ENCODE results near the gene TUBA8.
A peak's percentile ranks its signal among the peaks of the same experiment; 100 is the strongest.

Gene TUBA8

DNA sequence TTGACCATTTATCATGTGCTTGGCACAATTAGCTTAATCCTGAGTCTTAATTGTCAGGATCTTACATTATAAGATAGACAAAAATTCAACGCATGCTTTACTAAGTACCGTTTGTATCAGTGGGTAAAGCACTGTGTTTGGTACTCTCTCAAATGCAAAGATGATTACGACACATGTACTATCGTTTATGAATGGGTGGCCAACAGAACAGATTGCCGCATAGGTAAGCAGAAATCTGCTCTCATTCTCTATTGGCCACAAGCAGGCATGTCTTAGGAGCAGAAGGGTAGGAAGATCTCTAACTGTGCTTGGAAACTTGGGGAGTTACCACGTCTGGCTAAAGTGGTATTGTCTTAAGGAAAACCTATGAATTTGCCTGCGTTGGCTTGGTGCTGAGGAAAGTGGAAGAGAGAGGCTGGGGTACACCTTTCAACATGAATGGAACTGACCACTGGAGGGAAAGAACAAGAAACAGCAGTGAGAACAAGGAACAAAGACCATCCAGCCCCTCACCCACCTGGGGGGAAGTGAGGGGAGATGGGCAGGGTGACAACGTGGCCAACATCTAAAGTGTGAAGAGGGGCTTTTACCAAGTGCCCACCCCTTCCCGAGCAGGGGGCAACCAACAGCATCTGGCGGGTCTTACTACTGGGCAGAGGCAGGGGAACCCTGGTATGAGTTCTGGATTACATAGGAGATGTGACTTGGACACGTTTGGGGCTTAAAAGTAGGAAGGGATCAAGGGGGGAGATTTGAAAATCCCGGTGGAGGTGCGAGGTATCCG is 1.0 kb upstream of the TUBA8 start:
- H3K4me3 ChIP-seq (ENCODE audit: low read length), result peak overlapping the region; percentile 51
- no peak for DNase-seq (ENCODE audit: low read depth)
- TF ChIP-seq CTCF (conservative IDR thresholded peaks at IDR 0.05; ENCODE audit: low read depth, low read length), result no peak

GRCh38 chr22:18110954-18111758 is 547 bp downstream of the TUBA8 start:
- peak overlapping the region; percentile 51 for H3K4me3 ChIP-seq (ENCODE audit: low read length)
- no peak for DNase-seq (ENCODE audit: low read depth)
- no peak for TF ChIP-seq CTCF (conservative IDR thresholded peaks at IDR 0.05; ENCODE audit: low read depth, low read length)

- H3K4me3 ChIP-seq (ENCODE audit: low read length), result no peak overlapping the region
- no peak for TF ChIP-seq CTCF (conservative IDR thresholded peaks at IDR 0.05; ENCODE audit: low read depth, low read length)
- no peak for DNase-seq (ENCODE audit: low read depth)
Measured at GRCh38 chr22:18111759-18112330, 1.2 kb downstream of the TUBA8 start.

- no peak overlapping the region for H3K4me3 ChIP-seq (ENCODE audit: low read length)
- DNase-seq (ENCODE audit: low read depth), result no peak
- TF ChIP-seq CTCF (conservative IDR thresholded peaks at IDR 0.05; ENCODE audit: low read depth, low read length), result no peak
Measured at GRCh38 chr22:18112440-18112839, 1.8 kb downstream of the TUBA8 start.

DNA sequence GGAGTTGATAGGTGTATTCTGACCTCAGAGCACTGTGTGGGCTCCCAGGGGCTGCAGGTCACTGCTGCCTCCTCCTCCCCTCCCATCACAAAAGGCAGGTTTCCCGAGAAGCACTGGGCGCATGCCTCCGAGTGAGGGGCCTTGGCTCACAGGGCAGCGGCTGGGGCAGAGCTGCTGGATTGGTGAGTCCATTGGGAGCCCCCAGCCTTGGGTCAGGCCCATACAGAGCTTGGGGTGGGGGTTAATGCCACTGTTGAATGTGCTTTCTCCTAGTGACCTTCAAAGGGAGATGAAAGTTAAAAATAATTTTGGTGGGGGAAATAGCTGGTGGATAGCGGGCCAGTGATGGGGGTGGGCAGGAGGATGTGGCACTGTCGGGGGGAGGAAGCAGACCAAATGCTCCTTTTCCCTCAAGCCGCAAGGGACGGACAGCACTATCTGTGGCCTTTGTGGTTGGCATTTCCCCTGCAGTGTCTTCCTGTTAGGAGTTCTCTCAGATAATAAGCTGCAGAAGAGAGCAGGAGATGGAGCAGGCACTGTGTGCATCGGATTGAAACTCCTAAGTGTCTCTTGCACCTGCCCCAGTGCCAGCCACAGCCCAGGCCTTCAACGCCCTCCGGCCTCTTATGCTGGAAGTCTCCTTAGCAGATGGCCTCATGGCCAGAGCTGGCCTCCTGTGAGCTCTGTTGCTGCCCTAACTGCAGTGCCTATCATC is 3.2 kb downstream of the TUBA8 start:
- no peak for TF ChIP-seq CTCF (conservative IDR thresholded peaks at IDR 0.05; ENCODE audit: low read depth, low read length)
- H3K4me3 ChIP-seq (ENCODE audit: low read length), result no peak overlapping the region
- DNase-seq (ENCODE audit: low read depth), result no peak

DNA sequence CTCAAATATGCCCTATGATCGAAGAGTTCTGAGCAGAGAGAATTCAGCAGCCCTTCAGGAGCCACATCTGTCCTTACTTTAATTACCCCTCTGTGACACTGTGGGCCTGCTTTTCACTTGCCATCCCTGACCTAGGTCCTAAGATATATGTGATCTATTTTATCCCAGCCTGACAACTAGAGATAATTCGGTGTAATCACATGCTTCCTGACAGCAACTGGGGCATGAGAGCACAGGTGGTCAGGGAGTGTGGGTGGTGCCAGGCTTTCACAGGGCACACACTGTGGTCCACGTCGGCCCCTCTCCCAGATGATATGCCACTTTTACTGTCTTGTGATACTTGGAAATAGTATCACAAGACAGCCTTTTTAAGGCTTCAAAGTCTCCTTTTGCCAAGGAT is 3.9 kb downstream of the TUBA8 start:
- TF ChIP-seq CTCF (conservative IDR thresholded peaks at IDR 0.05; ENCODE audit: low read depth, low read length), result no peak
- DNase-seq (ENCODE audit: low read depth), result no peak
- no peak overlapping the region for H3K4me3 ChIP-seq (ENCODE audit: low read length)
